Neural progenitor cell (in vitro differentiated cells): Measurements from ENCODE around the gene UNC93A. TPM values are rescaled to one million over a fixed set of nuclear protein-coding genes. Genes with fewer than 3 reads are reported as not detected.
"Not testable (repeated sequence)": the region's sequence is repeated elsewhere in the genome, so short reads cannot be mapped to it uniquely, and the experiment has no call there.

Experiments used
- DNase-seq: peaks from one replicate; pipeline ENCODE4 v3.0.0-alpha.2; 2016; ENCODE audit warnings: low spot score
- H2AFZ ChIP-seq: fragments of 200-600 bp; sonication (generic); replicated peaks from 2 replicates; pipeline ENCODE4 v1.6.1; 2016; ENCODE audit warnings: antibody characterized with exemption
- H3F3A ChIP-seq: fragments of 200-600 bp; sonication (generic); 2 replicates; pipeline ENCODE4 v1.6.1; 2016; ENCODE audit warnings: antibody characterized with exemption, low read depth
- H3K27ac ChIP-seq: fragments of 200-600 bp; sonication (generic); 2 replicates; pipeline ENCODE4 v1.5.1; 2016; ENCODE audit warnings: mild to moderate bottlenecking
- H3K27me3 ChIP-seq: fragments of 200-600 bp; sonication (generic); 2 replicates; pipeline ENCODE4 v1.6.1; 2016; ENCODE audit warnings: mild to moderate bottlenecking, moderate library complexity
- H3K36me3 ChIP-seq: fragments of 200-600 bp; sonication (generic); 2 replicates; pipeline ENCODE4 v1.5.1; 2016
- H3K4me1 ChIP-seq: fragments of 200-600 bp; sonication (generic); 2 replicates; pipeline ENCODE4 v1.6.1; 2016; ENCODE audit warnings: mixed run types
- H3K4me2 ChIP-seq: fragments of 200-600 bp; sonication (generic); 2 replicates; pipeline ENCODE4 v1.6.1; 2016
- H3K4me3 ChIP-seq: fragments of 200-600 bp; sonication (generic); 2 replicates; pipeline ENCODE4 v1.5.1; 2016
- H3K79me2 ChIP-seq: fragments of 200-600 bp; sonication (generic); 2 replicates; pipeline ENCODE4 v1.6.1; 2016; ENCODE audit warnings: low read depth
- H3K9ac ChIP-seq: fragments of 200-600 bp; sonication (generic); 2 replicates; pipeline ENCODE4 v1.6.1; 2016
- H3K9me3 ChIP-seq: fragments of 200-600 bp; sonication (generic); 2 replicates; pipeline ENCODE4 v1.5.1; 2016; ENCODE audit warnings: low read depth
- H4K20me1 ChIP-seq: fragments of 200-600 bp; sonication (generic); 2 replicates; pipeline ENCODE4 v1.6.1; 2016; ENCODE audit warnings: low read depth
- H3K27ac Mint-ChIP-seq: 3 replicates; pipeline ENCODE4 v1.8.0; 2021; ENCODE audit warnings: mixed read lengths
- H3K27me3 Mint-ChIP-seq: 2 replicates; pipeline ENCODE4 v1.8.0; 2022; ENCODE audit warnings: low read depth, mild to moderate bottlenecking, inconsistent platforms, moderate library complexity, mixed read lengths; ENCODE audit not compliant: insufficient read depth
- H3K36me3 Mint-ChIP-seq: 3 replicates; pipeline ENCODE4 v1.8.0; 2021; ENCODE audit warnings: mixed read lengths
- H3K4me1 Mint-ChIP-seq: 3 replicates; pipeline ENCODE4 v1.8.0; 2021; ENCODE audit warnings: mixed read lengths
- H3K4me3 Mint-ChIP-seq: 3 replicates; pipeline ENCODE4 v1.8.0; 2021; ENCODE audit warnings: mild to moderate bottlenecking, moderate library complexity, mixed read lengths
- H3K9me3 Mint-ChIP-seq: 3 replicates; pipeline ENCODE4 v1.8.0; 2020; ENCODE audit warnings: mixed read lengths
- EZH2 ChIP-seq: fragments of 200-600 bp; sonication (generic); IDR thresholded peaks from 2 replicates; pipeline ENCODE4 v1.6.1; 2017; ENCODE audit warnings: antibody characterized with exemption, mild to moderate bottlenecking, moderate library complexity
- EZH2phosphoT487 ChIP-seq: fragments of 200-600 bp; sonication (generic); IDR thresholded peaks from 2 replicates; pipeline ENCODE4 v1.6.1; 2017; ENCODE audit warnings: antibody characterized with exemption
- total RNA-seq: library from RNA; depleted of rRNA; stranded (reverse); fragments of >200 nt; gene quantifications from 2 replicates; pipeline ENCODE4 v1.2.3, GENCODE V29; 2015; ENCODE audit warnings: low replicate concordance
- TF ChIP-seq, protein P1 (sequence below): fragments of 200-600 bp; sonication (generic); IDR thresholded peaks from 2 replicates; pipeline ENCODE4 v1.5.1; 2017; ENCODE audit warnings: antibody characterized with exemption, mild to moderate bottlenecking

Gene UNC93A
- total RNA-seq, 1 donor from 2014 or later: not detected

DNA sequence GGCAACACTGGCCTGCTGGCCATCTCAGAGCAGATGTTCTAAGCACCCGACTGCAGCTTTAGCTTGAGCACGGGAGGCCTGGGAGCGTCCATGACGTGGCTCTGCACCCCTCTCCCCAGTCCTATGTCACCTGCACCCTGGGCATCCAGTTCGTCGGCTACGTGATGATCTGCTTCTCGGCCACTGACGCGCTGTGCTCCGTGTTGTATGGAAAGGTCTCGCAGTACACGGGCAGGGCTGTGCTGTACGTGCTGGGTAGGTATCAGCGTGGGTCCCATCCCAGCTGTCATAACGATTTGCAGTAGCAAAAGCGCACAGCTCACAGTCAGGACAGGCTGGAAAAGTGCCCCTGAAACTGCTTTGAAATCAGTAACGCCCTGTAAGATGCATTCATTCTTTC, 14.7 kb downstream of the UNC93A start:
- H3K79me2 ChIP-seq: no peaks in the 10 kb centered on the region
- no peak for DNase-seq
- no peak overlapping the region for H3K4me3 ChIP-seq
- H2AFZ ChIP-seq: no peak overlapping the region
- H3K4me1 Mint-ChIP-seq: peaks cover 5% of the 10 kb centered on the region
- H3K9me3 Mint-ChIP-seq: no peaks in the 10 kb centered on the region
- H3K36me3 ChIP-seq: no peaks in the 10 kb centered on the region
- no peak overlapping the region for H3K27ac ChIP-seq
- H4K20me1 ChIP-seq: no peaks in the 10 kb centered on the region
- no peaks in the 10 kb centered on the region for H3F3A ChIP-seq
- no peaks in the 10 kb centered on the region for H3K4me1 ChIP-seq
- no peak overlapping the region for H3K4me2 ChIP-seq
- H3K27me3 ChIP-seq: no peaks in the 10 kb centered on the region
- no peak overlapping the region for H3K27ac Mint-ChIP-seq
- H3K36me3 Mint-ChIP-seq: no peaks in the 10 kb centered on the region
- H3K9ac ChIP-seq: no peak overlapping the region
- peaks cover 11% of the 10 kb centered on the region for H3K27me3 Mint-ChIP-seq
- TF ChIP-seq EZH2phosphoT487: no peak
- no peak overlapping the region for H3K4me3 Mint-ChIP-seq
- H3K9me3 ChIP-seq: no peaks in the 10 kb centered on the region

DNA sequence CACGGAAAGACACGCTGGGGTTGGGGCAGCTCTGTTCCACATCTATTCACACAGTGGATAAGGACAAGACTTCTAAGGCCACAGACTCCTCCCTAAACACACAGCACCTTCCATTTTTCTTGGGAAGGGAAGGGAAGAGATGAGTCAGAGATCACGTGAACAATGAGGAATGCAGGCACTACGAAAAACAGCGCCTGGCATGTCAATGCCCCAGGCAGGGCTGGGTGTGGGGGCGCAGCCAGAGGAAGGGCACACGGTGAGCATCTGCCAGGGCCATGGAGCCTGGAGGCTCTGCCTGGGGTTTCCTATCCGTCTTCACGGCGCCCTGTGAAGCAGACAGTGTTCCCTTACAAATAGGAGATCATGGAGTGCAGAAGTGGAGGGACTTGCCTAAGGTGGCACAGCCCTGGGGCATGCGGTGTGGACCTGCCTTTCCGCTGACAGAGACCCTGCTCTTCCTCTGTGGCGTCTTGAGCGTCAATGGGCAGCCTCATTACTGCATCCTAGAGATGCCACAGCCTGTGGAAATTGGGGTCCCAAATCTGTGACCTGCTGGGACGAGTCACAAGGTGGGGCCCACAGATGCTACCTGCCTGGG, 15.4 kb downstream of the UNC93A start:
- Mint-ChIP-seq H3K4me1 (peaks cover 8% of the 10 kb centered on the region), H3K9me3 (no peaks in the 10 kb centered on the region), H3K4me3 (no peak overlapping the region), H3K27ac (no peak overlapping the region), H3K36me3 (no peaks in the 10 kb centered on the region), H3K27me3 (peaks cover 15% of the 10 kb centered on the region)
- no peak overlapping the region for H3K27ac ChIP-seq
- H3K9me3 ChIP-seq: no peaks in the 10 kb centered on the region
- H3K27me3 ChIP-seq: no peaks in the 10 kb centered on the region
- TF ChIP-seq, protein P1, sequence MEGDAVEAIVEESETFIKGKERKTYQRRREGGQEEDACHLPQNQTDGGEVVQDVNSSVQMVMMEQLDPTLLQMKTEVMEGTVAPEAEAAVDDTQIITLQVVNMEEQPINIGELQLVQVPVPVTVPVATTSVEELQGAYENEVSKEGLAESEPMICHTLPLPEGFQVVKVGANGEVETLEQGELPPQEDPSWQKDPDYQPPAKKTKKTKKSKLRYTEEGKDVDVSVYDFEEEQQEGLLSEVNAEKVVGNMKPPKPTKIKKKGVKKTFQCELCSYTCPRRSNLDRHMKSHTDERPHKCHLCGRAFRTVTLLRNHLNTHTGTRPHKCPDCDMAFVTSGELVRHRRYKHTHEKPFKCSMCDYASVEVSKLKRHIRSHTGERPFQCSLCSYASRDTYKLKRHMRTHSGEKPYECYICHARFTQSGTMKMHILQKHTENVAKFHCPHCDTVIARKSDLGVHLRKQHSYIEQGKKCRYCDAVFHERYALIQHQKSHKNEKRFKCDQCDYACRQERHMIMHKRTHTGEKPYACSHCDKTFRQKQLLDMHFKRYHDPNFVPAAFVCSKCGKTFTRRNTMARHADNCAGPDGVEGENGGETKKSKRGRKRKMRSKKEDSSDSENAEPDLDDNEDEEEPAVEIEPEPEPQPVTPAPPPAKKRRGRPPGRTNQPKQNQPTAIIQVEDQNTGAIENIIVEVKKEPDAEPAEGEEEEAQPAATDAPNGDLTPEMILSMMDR: no peak
- TF ChIP-seq EZH2phosphoT487: no peak
- no peak for TF ChIP-seq EZH2
- no peaks in the 10 kb centered on the region for H3K4me1 ChIP-seq
- no peak overlapping the region for H3K4me2 ChIP-seq
- no peak overlapping the region for H2AFZ ChIP-seq
- no peak for DNase-seq
- no peak overlapping the region for H3K9ac ChIP-seq
- H3K36me3 ChIP-seq: no peaks in the 10 kb centered on the region
- peaks cover 2% of the 10 kb centered on the region for H3F3A ChIP-seq
- no peak overlapping the region for H3K4me3 ChIP-seq
- H4K20me1 ChIP-seq: no peaks in the 10 kb centered on the region
- H3K79me2 ChIP-seq: no peaks in the 10 kb centered on the region

DNA sequence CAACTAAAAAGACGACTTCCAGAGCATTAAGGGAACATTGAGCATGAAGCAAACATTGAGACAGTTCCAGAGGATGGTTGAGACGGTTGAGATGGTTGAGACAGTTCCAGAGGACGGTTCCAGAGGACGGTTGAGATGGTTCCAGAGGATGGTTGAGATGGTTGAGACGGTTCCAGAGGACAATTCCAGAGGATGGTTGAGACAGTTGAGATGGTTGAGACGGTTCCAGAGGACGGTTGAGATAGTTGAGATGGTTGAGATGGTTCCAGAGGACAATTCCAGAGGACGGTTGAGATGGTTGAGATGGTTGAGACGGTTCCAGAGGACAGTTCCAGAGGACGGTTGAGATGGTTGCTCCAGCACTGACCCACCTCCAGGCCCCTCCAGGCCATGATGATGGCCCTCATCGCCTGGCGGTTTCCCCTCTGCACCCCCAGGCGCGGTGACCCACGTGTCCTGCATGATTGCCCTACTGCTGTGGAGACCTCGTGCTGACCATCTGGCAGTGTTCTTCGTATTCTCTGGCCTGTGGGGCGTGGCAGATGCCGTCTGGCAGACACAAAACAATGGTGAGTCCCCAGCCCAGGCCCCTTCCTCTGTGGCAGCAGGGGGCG, 16.3 kb downstream of the UNC93A start:
- H3K27me3 ChIP-seq: no peaks in the 10 kb centered on the region
- no peaks in the 10 kb centered on the region for H3K79me2 ChIP-seq
- H3K4me3 ChIP-seq: no peak overlapping the region
- peaks cover 13% of the 10 kb centered on the region for H3K27me3 Mint-ChIP-seq
- no peak overlapping the region for H3K4me2 ChIP-seq
- no peaks in the 10 kb centered on the region for H3K36me3 Mint-ChIP-seq
- no peaks in the 10 kb centered on the region for H3K4me1 ChIP-seq
- DNase-seq: no peak
- no peaks in the 10 kb centered on the region for H3K9me3 ChIP-seq
- no peaks in the 10 kb centered on the region for H4K20me1 ChIP-seq
- no peak overlapping the region for H3K27ac ChIP-seq
- peaks cover 4% of the 10 kb centered on the region for H3F3A ChIP-seq
- peaks cover 6% of the 10 kb centered on the region for H3K4me1 Mint-ChIP-seq
- TF ChIP-seq, protein P1: no peak
- no peak for TF ChIP-seq EZH2phosphoT487
- no peak for TF ChIP-seq EZH2
- no peak overlapping the region for H3K9ac ChIP-seq
- H3K9me3 Mint-ChIP-seq: no peaks in the 10 kb centered on the region
- H3K27ac Mint-ChIP-seq: no peak overlapping the region
- H2AFZ ChIP-seq: no peak overlapping the region
- H3K36me3 ChIP-seq: no peaks in the 10 kb centered on the region
- no peak overlapping the region for H3K4me3 Mint-ChIP-seq

DNA sequence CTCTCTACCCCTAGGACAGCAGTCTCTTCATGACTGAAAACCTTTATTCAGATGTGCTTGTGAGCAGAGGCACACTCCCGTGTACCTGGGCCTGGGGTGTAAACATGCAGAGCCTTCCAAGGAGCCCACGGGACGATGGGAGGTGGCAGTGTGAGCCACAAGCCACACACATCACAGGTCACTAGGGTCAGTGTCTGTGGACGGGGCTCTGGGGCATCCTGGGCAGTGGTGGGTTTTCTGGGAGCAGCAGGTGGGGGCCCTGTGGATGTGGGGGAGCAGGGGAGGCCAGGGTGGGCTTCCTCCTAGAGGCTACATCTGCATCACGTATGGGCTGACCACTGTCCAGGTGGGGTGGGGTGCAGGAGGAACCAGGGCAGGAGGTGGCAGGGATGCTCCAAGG, 17.1 kb downstream of the UNC93A start:
- Histone ChIP-seq H4K20me1 (no peaks in the 10 kb centered on the region), H3K4me2 (no peak overlapping the region), H2AFZ (no peak overlapping the region), H3K9me3 (no peaks in the 10 kb centered on the region), H3K36me3 (no peaks in the 10 kb centered on the region), H3K4me1 (no peaks in the 10 kb centered on the region), H3F3A (peaks cover 4% of the 10 kb centered on the region), H3K79me2 (no peaks in the 10 kb centered on the region), H3K27ac (no peak overlapping the region), H3K27me3 (no peaks in the 10 kb centered on the region), H3K4me3 (no peak overlapping the region), H3K9ac (no peak overlapping the region)
- TF ChIP-seq, protein P1: no peak
- no peak for TF ChIP-seq EZH2phosphoT487
- no peak for TF ChIP-seq EZH2
- Mint-ChIP-seq H3K27ac (no peak overlapping the region), H3K4me1 (peaks cover 6% of the 10 kb centered on the region), H3K36me3 (no peaks in the 10 kb centered on the region), H3K4me3 (no peak overlapping the region), H3K9me3 (no peaks in the 10 kb centered on the region), H3K27me3 (peaks cover 13% of the 10 kb centered on the region)
- DNase-seq: no peak

DNA sequence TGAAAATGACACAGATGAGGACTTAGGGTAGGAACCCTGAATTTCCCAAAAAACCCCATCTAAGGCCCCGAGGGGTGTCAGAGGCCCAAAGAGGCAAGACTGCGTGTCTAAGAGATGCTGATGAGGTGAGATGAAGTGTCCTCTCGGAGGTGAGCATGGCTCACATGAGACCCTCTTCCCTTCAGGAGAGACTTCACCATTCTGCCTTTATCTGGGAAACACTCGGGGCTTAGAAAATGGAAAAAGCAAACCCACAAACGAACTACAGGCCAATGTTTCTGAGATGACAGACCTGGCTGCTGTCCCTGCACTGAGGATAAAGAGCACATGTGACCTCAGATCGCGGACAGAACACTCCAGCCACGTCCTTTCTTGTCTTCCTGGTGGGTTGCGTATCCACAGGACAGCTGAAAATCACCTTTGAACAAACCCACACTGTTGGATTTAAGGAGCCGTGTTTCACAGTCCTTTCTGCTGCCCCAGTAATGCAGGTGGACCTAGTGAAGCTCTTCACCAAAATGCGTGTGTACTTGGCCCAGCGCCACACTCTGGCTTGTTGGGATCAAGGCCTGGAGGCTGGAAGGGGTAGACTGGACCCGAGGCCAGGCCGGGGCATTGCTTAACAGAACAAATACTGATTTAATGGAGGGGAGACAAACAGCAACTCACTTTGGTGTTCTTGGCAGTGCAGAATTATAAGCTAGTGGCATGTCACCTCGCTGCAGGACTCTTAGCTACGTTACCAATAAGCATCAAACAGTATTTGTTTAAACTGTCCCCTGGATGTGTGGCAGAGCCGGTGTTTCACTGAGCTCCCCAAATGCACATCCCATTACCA, 18.5 kb downstream of the UNC93A start:
- H3K4me2 ChIP-seq, H2AFZ ChIP-seq, DNase-seq, H3K9ac ChIP-seq, H3K36me3 ChIP-seq, H3K79me2 ChIP-seq, H3K27me3 ChIP-seq, H3K27ac Mint-ChIP-seq, H3K4me3 ChIP-seq, H3K36me3 Mint-ChIP-seq, H3K9me3 Mint-ChIP-seq, H3K9me3 ChIP-seq, H3K27ac ChIP-seq, H4K20me1 ChIP-seq, H3K4me1 Mint-ChIP-seq, H3K4me1 ChIP-seq, H3K4me3 Mint-ChIP-seq: not testable (repeated sequence)
- peaks cover 11% of the 10 kb centered on the region for H3F3A ChIP-seq
- peaks cover 12% of the 10 kb centered on the region for H3K27me3 Mint-ChIP-seq
